ENCODE measurements around the gene OSBPL2.

The OSBPL2 gene

DNA sequence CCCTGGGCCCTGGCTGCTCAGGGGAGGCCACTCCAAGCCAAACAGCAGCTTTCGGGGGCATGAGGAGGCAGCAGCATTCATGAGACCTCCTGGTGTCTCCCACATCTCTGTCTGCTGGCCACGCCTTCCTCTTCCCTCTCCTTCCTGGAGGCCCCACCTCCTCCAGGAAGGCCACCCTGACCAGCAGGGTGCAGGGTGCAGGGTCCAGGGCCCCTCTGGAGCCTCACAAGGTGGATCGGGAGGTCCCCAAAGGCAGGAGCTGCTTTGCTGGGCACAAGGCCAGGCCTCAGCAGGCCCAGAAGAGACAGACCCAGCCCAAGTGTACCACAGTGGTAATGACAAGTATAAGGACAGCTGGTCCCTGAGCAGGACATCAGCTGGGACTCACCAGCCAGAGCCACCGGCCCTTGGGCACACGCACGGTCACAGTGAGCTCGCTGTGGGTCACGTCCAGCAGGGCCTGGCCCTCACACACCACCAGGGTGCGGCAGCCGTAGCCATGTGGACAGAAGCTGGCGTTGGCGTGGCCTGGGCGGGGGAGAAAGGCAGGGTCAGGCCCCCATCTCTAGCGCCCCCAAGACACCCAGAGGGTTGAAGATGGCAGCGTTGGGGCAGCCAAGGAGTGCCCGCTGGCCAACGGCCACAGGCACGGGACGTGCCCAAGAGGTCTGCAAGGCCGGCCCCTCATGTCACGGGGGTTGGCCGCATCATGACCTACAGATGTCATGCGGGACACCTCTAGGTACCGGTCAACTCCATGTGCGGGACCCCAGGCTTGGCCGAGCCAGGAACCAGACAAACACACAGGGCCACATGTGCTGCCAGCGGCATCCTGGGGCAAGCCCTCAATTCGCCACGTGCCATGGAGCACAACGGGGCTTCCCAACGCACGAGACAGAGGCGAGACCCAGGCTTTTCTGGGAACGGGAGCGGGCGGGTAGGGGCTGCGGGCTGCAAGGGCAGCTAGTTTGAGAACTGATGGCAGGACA is 91.4 kb downstream of the OSBPL2 start:
- DNase-seq (ENCODE audit: extremely low read depth, insufficient read length), result no peak
- Histone ChIP-seq H3K36me3 (ENCODE audit: control insufficient read depth, insufficient read depth, low read length) (no peaks in the 10 kb centered on the region; the same call in 1 of the 2 replicates), H3K27me3 (replicated peaks; ENCODE audit: control insufficient read depth, insufficient read depth, low read length) (no peaks in the 10 kb centered on the region), H3K4me3 (replicated peaks; ENCODE audit: low read depth, low read length) (no peak overlapping the region)
- TF ChIP-seq, protein P1, sequence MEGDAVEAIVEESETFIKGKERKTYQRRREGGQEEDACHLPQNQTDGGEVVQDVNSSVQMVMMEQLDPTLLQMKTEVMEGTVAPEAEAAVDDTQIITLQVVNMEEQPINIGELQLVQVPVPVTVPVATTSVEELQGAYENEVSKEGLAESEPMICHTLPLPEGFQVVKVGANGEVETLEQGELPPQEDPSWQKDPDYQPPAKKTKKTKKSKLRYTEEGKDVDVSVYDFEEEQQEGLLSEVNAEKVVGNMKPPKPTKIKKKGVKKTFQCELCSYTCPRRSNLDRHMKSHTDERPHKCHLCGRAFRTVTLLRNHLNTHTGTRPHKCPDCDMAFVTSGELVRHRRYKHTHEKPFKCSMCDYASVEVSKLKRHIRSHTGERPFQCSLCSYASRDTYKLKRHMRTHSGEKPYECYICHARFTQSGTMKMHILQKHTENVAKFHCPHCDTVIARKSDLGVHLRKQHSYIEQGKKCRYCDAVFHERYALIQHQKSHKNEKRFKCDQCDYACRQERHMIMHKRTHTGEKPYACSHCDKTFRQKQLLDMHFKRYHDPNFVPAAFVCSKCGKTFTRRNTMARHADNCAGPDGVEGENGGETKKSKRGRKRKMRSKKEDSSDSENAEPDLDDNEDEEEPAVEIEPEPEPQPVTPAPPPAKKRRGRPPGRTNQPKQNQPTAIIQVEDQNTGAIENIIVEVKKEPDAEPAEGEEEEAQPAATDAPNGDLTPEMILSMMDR (IDR thresholded peaks at IDR 0.05; ENCODE audit: insufficient read depth, low read length, poor library complexity, severe bottlenecking), result no peak

DNA sequence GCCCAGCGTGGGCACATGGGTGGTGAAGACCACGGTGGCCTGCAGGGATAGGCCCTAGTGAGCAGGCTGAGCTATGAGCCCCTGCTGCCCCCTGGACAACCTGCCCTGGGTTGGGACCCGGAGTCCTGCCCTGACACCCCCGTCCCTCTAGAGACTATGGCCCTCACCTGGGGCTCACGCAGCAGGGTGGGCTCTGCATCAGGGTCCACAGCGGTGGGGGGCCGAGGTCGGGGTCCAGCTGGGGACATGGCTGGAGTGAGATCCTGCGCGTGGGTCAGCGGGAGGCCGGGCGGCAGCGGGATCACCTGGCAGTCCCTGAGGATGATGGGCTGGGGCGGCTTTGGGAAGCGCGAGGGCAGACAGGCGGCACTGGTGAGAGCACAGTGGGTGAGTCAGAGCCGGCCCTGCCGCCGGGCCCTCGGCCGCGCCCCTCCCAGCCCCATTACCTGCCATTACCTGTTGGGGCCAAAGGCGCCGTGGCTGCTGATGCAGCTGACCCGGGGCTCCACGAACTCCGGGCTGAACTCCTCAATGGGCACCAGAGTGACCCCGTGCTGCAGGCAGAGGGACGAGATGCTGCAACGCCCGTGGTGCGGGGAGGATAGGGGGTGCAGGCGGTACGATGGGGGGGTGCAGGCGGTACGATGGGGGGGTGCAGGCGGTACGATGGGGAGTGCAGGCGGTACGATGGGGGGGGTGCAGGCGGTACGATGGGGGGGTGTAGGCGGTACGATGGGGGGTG is 92.4 kb downstream of the OSBPL2 start:
- Histone ChIP-seq H3K4me3 (replicated peaks; ENCODE audit: low read depth, low read length) (no peak overlapping the region), H3K36me3 (ENCODE audit: control insufficient read depth, insufficient read depth, low read length) (no peaks in the 10 kb centered on the region; the same call in 1 of the 2 replicates), H3K27me3 (replicated peaks; ENCODE audit: control insufficient read depth, insufficient read depth, low read length) (no peaks in the 10 kb centered on the region)
- DNase-seq (ENCODE audit: extremely low read depth, insufficient read length), result no peak
- TF ChIP-seq, protein P1 (IDR thresholded peaks at IDR 0.05; ENCODE audit: insufficient read depth, low read length, poor library complexity, severe bottlenecking), result no peak

DNA sequence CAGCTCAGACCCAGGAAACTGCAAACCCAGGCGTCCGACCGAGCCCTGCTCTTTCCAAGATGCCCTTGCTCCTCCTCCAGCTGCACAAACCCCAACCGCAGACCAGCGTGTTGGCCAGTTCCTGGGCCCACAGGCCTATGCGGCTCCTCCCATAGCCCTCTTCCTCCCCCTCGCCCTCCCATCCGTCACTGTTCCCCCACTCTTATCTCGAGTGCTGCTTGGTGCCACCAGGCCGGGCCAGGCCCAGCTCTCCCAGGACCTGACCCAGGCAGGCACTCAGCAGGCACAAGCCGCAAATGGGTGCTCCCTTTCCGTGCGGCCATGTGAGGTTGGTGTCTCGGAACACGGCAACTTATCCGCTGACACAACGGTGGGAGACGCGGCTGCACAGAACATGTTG is 93.0 kb downstream of the OSBPL2 start:
- Histone ChIP-seq H3K4me3 (replicated peaks; ENCODE audit: low read depth, low read length) (no peak overlapping the region), H3K36me3 (ENCODE audit: control insufficient read depth, insufficient read depth, low read length) (no peaks in the 10 kb centered on the region; the same call in 1 of the 2 replicates), H3K27me3 (replicated peaks; ENCODE audit: control insufficient read depth, insufficient read depth, low read length) (no peaks in the 10 kb centered on the region)
- TF ChIP-seq, protein P1 (IDR thresholded peaks at IDR 0.05; ENCODE audit: insufficient read depth, low read length, poor library complexity, severe bottlenecking), result no peak
- no peak for DNase-seq (ENCODE audit: extremely low read depth, insufficient read length)

DNA sequence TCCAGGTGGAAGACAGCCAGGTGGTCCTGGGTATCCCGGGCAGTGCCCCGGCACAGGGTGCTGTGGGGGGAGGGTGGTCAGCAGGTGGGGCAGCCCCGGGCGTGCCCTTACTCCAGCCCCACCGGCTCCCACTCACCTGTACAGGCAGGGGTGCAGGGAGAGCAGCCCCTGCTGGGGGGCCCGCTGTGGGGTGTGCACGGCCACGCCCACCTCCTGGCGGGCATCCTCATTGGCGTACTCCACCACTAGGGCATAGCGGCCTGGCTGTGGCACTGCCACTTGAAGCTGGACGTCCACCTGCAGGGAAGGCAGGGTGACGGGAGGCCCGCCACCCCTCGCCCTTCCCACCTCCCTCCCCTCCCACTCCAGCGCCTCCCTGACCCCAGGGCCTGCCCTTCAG is 94.1 kb downstream of the OSBPL2 start:
- no peaks in the 10 kb centered on the region; the same call in 1 of the 2 replicates for H3K36me3 ChIP-seq (ENCODE audit: control insufficient read depth, insufficient read depth, low read length)
- no peak for DNase-seq (ENCODE audit: extremely low read depth, insufficient read length)
- no peaks in the 10 kb centered on the region for H3K27me3 ChIP-seq (replicated peaks; ENCODE audit: control insufficient read depth, insufficient read depth, low read length)
- TF ChIP-seq, protein P1 (IDR thresholded peaks at IDR 0.05; ENCODE audit: insufficient read depth, low read length, poor library complexity, severe bottlenecking), result no peak
- no peak overlapping the region for H3K4me3 ChIP-seq (replicated peaks; ENCODE audit: low read depth, low read length)

DNA sequence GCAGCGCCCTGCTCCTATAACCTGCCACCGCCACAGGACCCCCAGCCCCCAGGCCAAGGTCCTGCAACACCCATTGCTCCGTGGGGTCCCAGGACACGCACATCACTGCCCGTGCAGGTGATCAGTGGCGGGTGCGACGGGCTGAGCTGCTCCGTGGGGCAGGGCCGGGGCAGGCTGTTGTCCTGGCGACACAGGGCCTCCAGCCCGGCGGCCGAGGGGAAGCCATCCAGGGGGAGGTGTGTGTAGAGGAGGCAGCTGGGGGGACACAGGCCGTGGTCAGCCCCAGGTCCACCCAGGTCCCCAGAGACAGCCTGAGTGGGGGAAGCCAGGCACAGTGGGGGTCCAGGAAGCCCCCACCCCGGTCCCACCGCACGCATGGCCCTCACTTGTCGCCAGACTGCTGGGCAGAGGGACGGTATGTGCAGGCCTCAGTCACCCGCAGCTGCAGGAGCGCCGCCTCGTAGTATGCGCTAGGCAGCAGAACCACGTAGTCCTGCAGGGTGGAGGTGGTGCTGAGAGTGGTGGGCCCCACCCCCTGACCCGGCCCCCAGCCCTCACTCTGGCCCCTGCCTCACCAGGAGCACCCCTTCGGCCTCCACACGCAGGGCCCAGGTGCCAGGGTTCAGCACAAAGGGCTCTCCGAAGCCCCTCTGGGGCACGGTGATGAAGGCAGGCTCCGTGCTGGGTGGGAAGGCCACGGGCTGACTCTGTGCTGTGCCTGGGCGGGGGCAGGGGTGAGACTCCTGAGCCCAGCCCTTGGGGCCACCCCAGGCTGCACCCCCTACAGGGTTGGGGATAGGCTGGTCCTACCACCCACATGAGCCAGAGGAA is 94.9 kb downstream of the OSBPL2 start:
- Histone ChIP-seq H3K36me3 (ENCODE audit: control insufficient read depth, insufficient read depth, low read length) (no peaks in the 10 kb centered on the region; the same call in 1 of the 2 replicates), H3K4me3 (replicated peaks; ENCODE audit: low read depth, low read length) (no peak overlapping the region), H3K27me3 (replicated peaks; ENCODE audit: control insufficient read depth, insufficient read depth, low read length) (no peaks in the 10 kb centered on the region)
- TF ChIP-seq, protein P1 (IDR thresholded peaks at IDR 0.05; ENCODE audit: insufficient read depth, low read length, poor library complexity, severe bottlenecking), result no peak
- no peak for DNase-seq (ENCODE audit: extremely low read depth, insufficient read length)

Measured in GM06990 (cell line).